Stimulated activated effector memory CD8-positive, alpha-beta T cell treated with anti-CD3 and anti-CD28 coated beads, Interleukin-12 subunit alpha, Interleukin-12 subunit beta, amount 100 ng/mL, for 72 hours (primary cell): ENCODE measurements around the gene PLEKHJ1.

ENCODE experiments used
- ATAC-seq: fragments of 150-1000 bp; cut with Tn5 transposase; 2 replicates; pipeline ENCODE4 v1.10.0; 2021
- DNase-seq, 2 donors: peaks; one replicate each; pipeline ENCODE4 v3.0.0; 2021 to 2022; ENCODE audit warnings: low spot score in 2 of 2
- H3K27ac Mint-ChIP-seq: one replicate; pipeline ENCODE4 v1.8.0; 2022; ENCODE audit warnings: mild to moderate bottlenecking, mixed read lengths
- H3K36me3 Mint-ChIP-seq: one replicate; pipeline ENCODE4 v1.8.0; 2022; ENCODE audit warnings: mild to moderate bottlenecking, mixed read lengths
- H3K4me1 Mint-ChIP-seq: one replicate; pipeline ENCODE4 v1.8.0; 2022; ENCODE audit warnings: mixed read lengths
- H3K4me3 Mint-ChIP-seq: one replicate; pipeline ENCODE4 v1.8.0; 2022; ENCODE audit warnings: mild to moderate bottlenecking, mixed read lengths
- H3K9me3 Mint-ChIP-seq: one replicate; pipeline ENCODE4 v1.8.0; 2022; ENCODE audit warnings: mixed read lengths

Gene PLEKHJ1

GRCh38 chr19:2226051-2226839, 9.9 kb downstream of the PLEKHJ1 start:
- H3K27ac Mint-ChIP-seq = peak overlapping the region; percentile 76
- no peak for DNase-seq
- H3K4me1 Mint-ChIP-seq = peaks cover 14% of the 10 kb centered on the region
- no peak overlapping the region for H3K4me3 Mint-ChIP-seq
- ATAC-seq = no peak
- no peaks in the 10 kb centered on the region for H3K9me3 Mint-ChIP-seq
- H3K36me3 Mint-ChIP-seq = peaks cover 98% of the 10 kb centered on the region

GRCh38 chr19:2225415-2226050, 10.6 kb downstream of the PLEKHJ1 start:
- Mint-ChIP-seq H3K4me1 (peaks cover 14% of the 10 kb centered on the region), H3K27ac (peak overlapping the region; percentile 76)

GRCh38 chr19:2224754-2225349, 11.3 kb downstream of the PLEKHJ1 start:
- no peak for ATAC-seq
- DNase-seq = no peak
- peaks cover 14% of the 10 kb centered on the region for H3K4me1 Mint-ChIP-seq
- H3K9me3 Mint-ChIP-seq = no peaks in the 10 kb centered on the region
- peaks cover 98% of the 10 kb centered on the region for H3K36me3 Mint-ChIP-seq
- H3K27ac Mint-ChIP-seq = peak overlapping the region; percentile 90
- no peak overlapping the region for H3K4me3 Mint-ChIP-seq

More at GRCh38 chr19:2225415-2226050, 10.6 kb downstream of the PLEKHJ1 start:
- Mint-ChIP-seq H3K36me3 (peaks cover 98% of the 10 kb centered on the region), H3K9me3 (no peaks in the 10 kb centered on the region), H3K4me3 (no peak overlapping the region)
- ATAC-seq = no peak
- DNase-seq = no peak

GRCh38 chr19:2223959-2224358, 12.2 kb downstream of the PLEKHJ1 start:
- Mint-ChIP-seq H3K36me3 (peaks cover 98% of the 10 kb centered on the region), H3K4me1 (peaks cover 12% of the 10 kb centered on the region), H3K4me3 (no peak overlapping the region), H3K27ac (peak overlapping the region; percentile 90), H3K9me3 (no peaks in the 10 kb centered on the region)
- no peak for DNase-seq
- ATAC-seq = peak; percentile 70

GRCh38 chr19:2223391-2223790, 12.7 kb downstream of the PLEKHJ1 start:
- H3K36me3 Mint-ChIP-seq = peaks cover 98% of the 10 kb centered on the region
- H3K4me1 Mint-ChIP-seq = peaks cover 9% of the 10 kb centered on the region
- DNase-seq = no peak
- no peak for ATAC-seq
- H3K27ac Mint-ChIP-seq = peak overlapping the region; percentile 90
- H3K9me3 Mint-ChIP-seq = no peaks in the 10 kb centered on the region
- no peak overlapping the region for H3K4me3 Mint-ChIP-seq

- ATAC-seq = no peak
These were observed 14.2 kb downstream of the PLEKHJ1 start for GRCh38 chr19:2221918-2222317.

GRCh38 chr19:2221250-2221831, 14.8 kb downstream of the PLEKHJ1 start:
- no peak overlapping the region for H3K4me3 Mint-ChIP-seq
- no peaks in the 10 kb centered on the region for H3K9me3 Mint-ChIP-seq
- ATAC-seq = no peak
- H3K36me3 Mint-ChIP-seq = peaks cover 100% of the 10 kb centered on the region
- no peak for DNase-seq
- H3K4me1 Mint-ChIP-seq = peaks cover 16% of the 10 kb centered on the region
- H3K27ac Mint-ChIP-seq = peak overlapping the region; percentile 14

More at GRCh38 chr19:2221918-2222317, 14.2 kb downstream of the PLEKHJ1 start:
- Mint-ChIP-seq H3K9me3 (no peaks in the 10 kb centered on the region), H3K4me1 (peaks cover 13% of the 10 kb centered on the region), H3K4me3 (no peak overlapping the region), H3K27ac (peak overlapping the region; percentile 88), H3K36me3 (peaks cover 98% of the 10 kb centered on the region)
- no peak for DNase-seq

GRCh38 chr19:2219726-2220125, 16.4 kb downstream of the PLEKHJ1 start:
- no peak overlapping the region for H3K4me3 Mint-ChIP-seq
- peaks cover 100% of the 10 kb centered on the region for H3K36me3 Mint-ChIP-seq
- no peaks in the 10 kb centered on the region for H3K9me3 Mint-ChIP-seq
- DNase-seq = no peak
- peak overlapping the region; percentile 29 for H3K27ac Mint-ChIP-seq
- ATAC-seq = no peak
- H3K4me1 Mint-ChIP-seq = peaks cover 24% of the 10 kb centered on the region

- ATAC-seq (no peak), DNase-seq (no peak)
- Mint-ChIP-seq H3K36me3 (peaks cover 100% of the 10 kb centered on the region), H3K4me3 (no peak overlapping the region), H3K9me3 (no peaks in the 10 kb centered on the region), H3K4me1 (peaks cover 17% of the 10 kb centered on the region), H3K27ac (peak overlapping the region; percentile 90)
These were observed 18.5 kb downstream of the PLEKHJ1 start for GRCh38 chr19:2217591-2217990.

GRCh38 chr19:2216361-2217225, 19.5 kb downstream of the PLEKHJ1 start:
- Mint-ChIP-seq H3K9me3 (no peaks in the 10 kb centered on the region), H3K4me1 (peaks cover 17% of the 10 kb centered on the region), H3K27ac (peak overlapping the region; percentile 90), H3K36me3 (peaks cover 100% of the 10 kb centered on the region), H3K4me3 (no peak overlapping the region)
- ATAC-seq (no peak), DNase-seq (no peak)

- ATAC-seq = no peak
- no peaks in the 10 kb centered on the region for H3K9me3 Mint-ChIP-seq
- no peak overlapping the region for H3K4me3 Mint-ChIP-seq
- H3K36me3 Mint-ChIP-seq = peaks cover 100% of the 10 kb centered on the region
- no peak for DNase-seq
- peaks cover 17% of the 10 kb centered on the region for H3K4me1 Mint-ChIP-seq
- H3K27ac Mint-ChIP-seq = peak overlapping the region; percentile 61
These were observed 20.8 kb downstream of the PLEKHJ1 start for GRCh38 chr19:2215281-2215751.

GRCh38 chr19:2214251-2214650, 21.9 kb downstream of the PLEKHJ1 start:
- DNase-seq (no peak), ATAC-seq (no peak)
- peaks cover 99% of the 10 kb centered on the region for H3K36me3 Mint-ChIP-seq
- peaks cover 17% of the 10 kb centered on the region for H3K4me1 Mint-ChIP-seq
- H3K4me3 Mint-ChIP-seq = no peak overlapping the region
- no peaks in the 10 kb centered on the region for H3K9me3 Mint-ChIP-seq
- no peak overlapping the region for H3K27ac Mint-ChIP-seq

- DNase-seq = no peak
- Mint-ChIP-seq H3K27ac (peak overlapping the region; percentile 89), H3K4me1 (peaks cover 17% of the 10 kb centered on the region), H3K36me3 (peaks cover 99% of the 10 kb centered on the region), H3K9me3 (no peaks in the 10 kb centered on the region), H3K4me3 (no peak overlapping the region)
- no peak for ATAC-seq
These were observed 22.3 kb downstream of the PLEKHJ1 start for GRCh38 chr19:2213799-2214198.

GRCh38 chr19:2212861-2213711, 23.0 kb downstream of the PLEKHJ1 start:
- H3K36me3 Mint-ChIP-seq = peaks cover 97% of the 10 kb centered on the region

More at GRCh38 chr19:2212861-2213711, 23.0 kb downstream of the PLEKHJ1 start:
- Mint-ChIP-seq H3K9me3 (no peaks in the 10 kb centered on the region), H3K4me3 (no peak overlapping the region), H3K4me1 (peaks cover 17% of the 10 kb centered on the region), H3K27ac (peak overlapping the region; percentile 89)
- DNase-seq = no peak
- ATAC-seq = no peak
